KBM-7 (cell line): ENCODE measurements around the gene CYP4F11.
"Not testable (repeated sequence)": the region's sequence is repeated elsewhere in the genome, so short reads cannot be mapped to it uniquely, and the experiment has no call there.

Experiments
- DNase-seq: peaks from one replicate; pipeline ENCODE4 v3.0.0-alpha.2; 2015
- in situ Hi-C: fragments of 300-500 bp; cut with MboI; formaldehyde crosslinking; loops from 2 replicates; pipeline ENCODE4 v1.14.3; 2020; ENCODE audit warnings: low sequenced_read_pairs, low pct_unique_long_range_greater_than_20kb, mixed read lengths

CYP4F11 gene, protein sequence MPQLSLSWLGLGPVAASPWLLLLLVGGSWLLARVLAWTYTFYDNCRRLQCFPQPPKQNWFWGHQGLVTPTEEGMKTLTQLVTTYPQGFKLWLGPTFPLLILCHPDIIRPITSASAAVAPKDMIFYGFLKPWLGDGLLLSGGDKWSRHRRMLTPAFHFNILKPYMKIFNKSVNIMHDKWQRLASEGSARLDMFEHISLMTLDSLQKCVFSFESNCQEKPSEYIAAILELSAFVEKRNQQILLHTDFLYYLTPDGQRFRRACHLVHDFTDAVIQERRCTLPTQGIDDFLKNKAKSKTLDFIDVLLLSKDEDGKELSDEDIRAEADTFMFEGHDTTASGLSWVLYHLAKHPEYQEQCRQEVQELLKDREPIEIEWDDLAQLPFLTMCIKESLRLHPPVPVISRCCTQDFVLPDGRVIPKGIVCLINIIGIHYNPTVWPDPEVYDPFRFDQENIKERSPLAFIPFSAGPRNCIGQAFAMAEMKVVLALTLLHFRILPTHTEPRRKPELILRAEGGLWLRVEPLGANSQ

DNA sequence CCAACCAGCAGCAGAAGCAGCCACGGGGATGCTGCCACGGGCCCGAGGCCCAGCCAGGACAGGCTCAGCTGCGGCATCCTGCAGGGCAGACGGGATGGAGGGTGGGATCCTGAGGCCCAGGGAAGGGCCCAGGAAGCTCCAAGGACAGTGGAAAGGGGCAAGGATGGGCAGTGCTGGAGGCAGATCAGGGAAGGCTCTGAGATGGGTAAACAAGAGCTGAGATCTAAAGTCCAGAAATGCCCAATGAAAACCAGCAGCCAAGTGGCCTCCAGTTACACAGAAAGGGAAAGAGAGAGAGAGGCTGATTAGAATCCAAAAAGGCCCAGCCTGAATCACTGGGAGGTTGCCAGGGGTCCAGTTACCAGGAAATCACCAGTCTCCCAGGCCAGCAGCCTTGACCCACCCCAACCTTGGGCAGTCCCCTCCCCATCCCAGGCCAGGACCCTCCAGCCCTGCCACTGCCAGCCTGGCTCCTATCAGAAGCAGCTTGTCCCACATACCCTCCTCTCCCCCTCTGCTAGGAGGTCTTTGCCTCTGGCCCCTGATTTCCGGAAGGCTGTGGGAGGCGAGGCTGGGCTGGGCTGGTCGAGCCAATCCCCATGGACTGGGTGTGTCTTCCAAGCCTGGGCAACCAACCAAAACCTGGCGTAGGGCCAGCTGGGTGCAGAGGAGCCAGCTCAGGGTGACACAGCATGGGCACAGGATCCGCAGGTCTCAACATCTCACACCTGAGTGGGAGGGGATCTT is at the start of gene CYP4F11:
CYP4F11 (minus strand) TSS at position 198 of the 747 bp plus-strand sequence; CDS start at position 77, 121 bp downstream.
- in situ Hi-C loops = no loop called here
- peak; percentile 40 for DNase-seq

DNA sequence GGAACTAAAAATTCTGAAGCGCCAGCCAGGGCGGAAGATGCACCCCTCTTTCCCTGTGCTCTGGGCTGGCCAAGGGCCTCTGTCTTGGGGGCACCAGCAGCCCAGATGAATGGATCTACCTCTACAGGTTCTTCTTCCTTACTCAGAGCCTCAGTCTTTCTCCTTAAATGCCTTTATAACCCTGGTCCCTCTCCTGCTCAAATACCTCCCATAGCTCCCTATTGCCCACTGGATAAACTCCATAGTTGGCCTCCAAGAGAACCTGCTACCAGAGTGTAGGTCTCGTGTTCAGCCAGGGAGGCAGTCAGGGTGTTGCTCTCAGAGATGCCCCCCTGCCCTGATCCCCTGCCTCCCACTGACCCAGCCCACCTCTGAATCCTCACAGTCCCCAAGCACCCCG is 45.0 kb upstream of the CYP4F11 start:
- in situ Hi-C loops = no loop called here
- DNase-seq = no peak

DNA sequence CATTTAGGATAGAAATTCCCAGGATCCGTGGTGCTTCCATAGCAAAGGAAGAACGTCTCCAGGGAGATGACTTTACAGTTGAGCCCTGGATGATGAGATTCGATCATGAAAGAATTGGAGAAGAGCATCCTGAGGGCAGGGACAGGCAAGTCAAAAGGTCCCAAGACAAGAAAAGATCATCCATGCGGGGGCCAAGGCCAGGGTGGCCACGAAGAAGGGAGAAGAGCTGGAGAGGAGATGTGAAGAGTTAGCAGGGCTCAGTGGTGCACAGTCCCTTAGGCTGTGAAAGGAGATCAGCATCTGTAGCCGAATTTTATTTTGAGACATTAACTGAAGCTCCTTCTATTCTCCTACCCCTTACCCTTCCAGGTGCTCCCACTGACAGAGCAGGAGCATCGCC is 43.4 kb upstream of the CYP4F11 start:
- in situ Hi-C loops = no loop called here
- DNase-seq = no peak

DNA sequence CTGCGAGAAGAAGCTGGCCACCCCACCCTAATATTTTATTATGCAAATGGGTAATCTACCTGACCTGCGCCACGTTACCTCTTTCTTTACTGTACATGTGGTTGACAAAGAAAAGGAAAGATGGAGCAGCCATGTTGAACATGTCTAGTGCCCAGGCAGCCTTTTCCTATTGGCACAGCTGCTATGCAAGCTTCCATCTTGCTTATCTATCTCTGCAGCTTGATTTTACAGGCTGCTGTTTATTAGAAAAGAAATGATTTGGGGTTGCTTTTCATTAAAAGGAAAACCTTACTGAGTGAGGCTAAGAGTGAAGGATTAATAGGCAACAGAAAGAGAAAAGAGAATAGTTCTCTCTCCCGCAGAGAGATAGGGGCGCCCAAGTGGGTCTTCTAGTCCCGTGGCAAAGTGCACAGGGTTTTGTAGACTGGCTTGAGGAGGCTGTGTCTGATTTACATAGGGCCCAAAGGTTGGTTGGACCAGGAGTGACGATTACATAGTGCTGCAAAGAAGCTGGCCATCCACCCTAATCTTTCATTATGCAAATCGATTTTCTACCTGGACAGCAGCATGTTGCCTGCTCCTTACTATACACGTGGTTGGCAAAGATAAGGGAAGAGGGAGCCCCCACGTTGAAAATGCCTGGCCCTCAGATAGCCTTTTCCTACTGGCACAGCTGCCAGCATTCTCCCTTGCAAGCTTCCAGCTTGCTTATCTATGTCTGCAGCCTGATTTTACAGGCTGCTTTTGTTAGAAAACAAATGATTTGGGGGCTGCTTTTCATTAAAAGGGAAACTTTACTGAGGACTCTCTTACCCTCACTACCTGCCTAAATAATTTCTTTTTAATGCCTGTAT is 42.7 kb upstream of the CYP4F11 start:
- in situ Hi-C loops = no loop called here
- DNase-seq = no peak

DNA sequence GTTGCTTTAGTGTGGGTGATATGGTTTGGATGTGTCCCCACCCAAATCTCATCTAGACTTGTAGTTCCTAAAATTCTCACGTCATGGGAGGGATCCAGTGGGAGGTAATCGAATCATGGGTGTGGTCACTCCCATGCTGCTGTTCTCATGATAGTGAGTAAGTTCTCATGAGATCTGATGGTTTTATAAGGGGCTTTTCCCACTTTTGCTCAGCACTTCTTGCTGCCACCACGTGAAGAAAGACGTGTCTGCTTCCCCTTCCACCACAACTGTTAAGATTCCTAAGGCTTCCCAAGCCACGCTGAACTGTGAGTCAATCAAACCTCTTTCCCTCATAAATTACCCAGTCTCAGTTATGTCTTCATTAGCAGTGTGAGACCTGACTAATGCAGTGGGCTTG is 40.5 kb upstream of the CYP4F11 start:
- in situ Hi-C loops = no loop called here
- no peak for DNase-seq

DNA sequence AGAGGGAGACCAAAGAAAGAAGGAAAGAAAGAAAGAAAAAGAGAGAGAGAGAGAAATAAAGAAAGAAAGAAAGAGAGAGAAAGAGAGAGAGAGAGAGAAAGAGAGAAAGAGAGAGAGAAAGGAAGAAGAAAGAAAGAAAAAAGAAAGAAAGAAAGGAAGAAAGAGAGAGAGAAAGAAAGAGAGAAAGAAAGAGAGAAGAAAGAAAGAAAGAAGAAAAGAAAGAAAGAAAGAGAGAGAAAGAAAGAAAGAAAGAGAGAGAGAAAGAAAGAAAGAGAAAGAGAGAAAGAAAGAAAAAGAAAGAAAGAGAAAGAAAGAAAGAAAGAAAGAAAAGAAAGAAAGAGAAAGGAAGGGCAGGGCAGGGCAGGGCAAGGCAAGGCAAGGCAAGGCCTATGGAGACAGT is 37.7 kb upstream of the CYP4F11 start:
- DNase-seq, in situ Hi-C loops: not testable (repeated sequence)

DNA sequence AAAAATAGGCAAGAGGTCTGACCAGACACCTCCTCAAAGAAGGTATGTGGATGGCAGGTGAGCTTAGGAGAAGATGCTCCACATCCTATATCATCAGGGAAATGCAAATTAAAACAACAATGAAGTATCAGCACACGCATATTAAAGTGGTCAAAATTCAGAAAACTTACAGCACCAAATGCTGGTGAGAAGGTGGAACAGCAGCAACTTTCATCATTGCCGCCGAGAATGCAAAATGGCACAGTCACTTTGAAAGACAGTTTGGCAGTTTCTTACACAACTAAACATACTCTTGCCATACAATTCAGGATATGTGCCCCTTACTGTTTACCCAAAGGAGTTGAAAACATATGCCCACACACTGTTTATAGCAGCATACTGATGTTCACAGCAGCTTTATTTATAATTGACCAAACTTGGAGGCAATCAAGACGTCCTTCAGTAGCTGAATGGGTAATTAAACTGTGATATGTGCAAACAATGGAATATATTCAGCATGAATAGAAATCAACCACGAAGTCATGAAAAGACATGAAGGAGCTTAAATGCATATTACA is 37.0 kb upstream of the CYP4F11 start:
- no peak for DNase-seq
- in situ Hi-C loops = no loop called here

DNA sequence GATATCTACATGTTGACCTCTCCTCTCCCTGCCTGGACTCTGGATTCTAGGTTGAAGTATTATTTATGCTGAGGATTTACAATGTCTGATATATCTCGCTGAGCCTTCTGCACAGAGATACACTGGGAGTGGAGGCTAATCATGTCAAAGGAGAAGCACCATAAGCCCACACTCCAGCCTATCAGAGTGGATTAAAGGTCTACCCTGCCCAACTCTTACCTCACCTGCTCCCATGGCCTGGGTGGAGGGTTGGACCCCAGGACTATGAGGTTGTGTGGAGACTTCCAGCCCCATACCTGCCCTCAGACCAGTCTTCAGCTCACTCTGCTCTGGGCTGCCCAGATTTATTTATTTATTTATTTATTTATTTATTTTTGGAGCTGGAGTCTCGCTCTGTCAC is 29.9 kb upstream of the CYP4F11 start:
- in situ Hi-C loops = no loop called here

DNA sequence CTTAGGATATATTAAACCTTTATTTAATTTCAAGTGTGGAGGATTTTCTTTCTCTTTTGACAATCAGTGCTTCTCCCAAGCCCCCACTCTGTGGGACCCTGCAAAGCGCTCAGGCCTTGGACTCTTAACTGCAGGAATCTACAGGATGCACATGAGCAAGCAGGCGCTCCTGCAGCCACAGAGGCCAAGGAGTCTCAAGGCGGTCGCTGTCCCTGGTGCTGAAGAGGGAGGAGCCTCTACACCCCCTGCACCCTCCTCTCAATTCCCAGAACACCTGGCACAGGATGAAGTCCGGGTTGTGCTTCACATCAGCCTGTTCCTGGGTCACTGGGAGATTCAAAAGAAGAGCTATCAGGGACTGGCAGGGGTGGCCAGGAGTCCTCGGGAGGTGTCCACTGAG is 28.0 kb upstream of the CYP4F11 start:
- DNase-seq = no peak
- in situ Hi-C loops = no loop called here

More for the DNA sequence above, 29.9 kb upstream of the CYP4F11 start:
- no peak for DNase-seq

DNA sequence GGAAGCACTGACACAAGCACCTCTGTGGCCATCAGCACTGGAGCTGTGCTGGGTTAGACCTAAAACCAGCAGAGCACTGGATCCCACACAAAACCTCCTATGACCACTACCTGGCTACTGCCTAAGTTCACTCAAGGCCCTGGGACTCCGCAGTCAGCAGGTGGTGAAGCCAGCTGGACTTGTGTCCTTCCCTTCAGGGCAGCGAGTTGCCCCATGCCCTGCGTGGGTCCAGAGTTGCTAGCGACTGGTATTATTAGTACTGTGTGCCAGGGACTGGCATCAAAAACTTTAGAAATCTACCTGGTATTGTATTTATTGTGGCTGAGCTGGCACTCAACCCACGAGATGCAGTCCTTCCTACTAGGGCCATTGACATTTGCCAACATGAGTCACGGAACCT is 20.5 kb upstream of the CYP4F11 start:
- in situ Hi-C loops = no loop called here
- DNase-seq = no peak

DNA sequence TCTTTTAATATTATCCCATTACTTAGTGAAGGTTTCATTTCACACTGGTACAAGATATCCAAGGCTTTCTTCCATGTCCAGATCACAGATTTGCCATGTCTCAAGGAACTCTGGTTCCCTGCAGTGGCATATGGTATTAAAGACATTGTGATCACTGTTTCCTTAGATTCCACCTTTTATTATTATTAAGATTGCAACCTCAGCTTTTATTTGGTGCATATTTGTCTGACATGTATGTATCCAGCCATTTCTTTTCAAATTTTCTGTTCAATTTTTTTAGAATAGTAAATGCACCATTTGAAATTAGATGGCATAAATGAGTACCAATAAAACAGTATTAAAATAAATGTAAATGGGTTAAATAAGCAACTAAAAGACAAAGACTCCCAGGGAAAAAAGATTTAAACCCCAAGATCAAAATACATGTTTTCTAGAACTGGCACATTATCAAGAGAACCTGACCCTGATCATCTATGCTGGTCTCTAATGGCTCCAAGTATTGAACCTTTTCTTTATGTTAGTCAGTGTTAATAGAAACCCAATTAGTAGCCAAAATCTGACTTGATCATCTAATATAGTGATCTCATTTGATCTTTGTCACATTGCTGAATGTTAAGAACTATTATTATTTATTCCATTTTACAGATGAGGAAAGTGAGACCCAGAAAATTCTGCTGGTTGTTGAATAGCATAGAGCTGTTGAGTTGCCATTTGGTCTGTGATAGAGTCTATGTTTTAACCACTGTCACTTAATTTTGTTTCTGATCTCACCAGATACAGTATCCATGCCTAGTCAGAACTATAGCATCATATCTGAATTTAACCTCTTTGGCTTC is 14.1 kb upstream of the CYP4F11 start, which contains the start of gene OR10H4:
OR10H4 (plus strand) TSS at position 786 of the 836 bp plus-strand sequence; CDS start at position 786, 0 bp downstream.
- in situ Hi-C loops = no loop called here
- DNase-seq = no peak

DNA sequence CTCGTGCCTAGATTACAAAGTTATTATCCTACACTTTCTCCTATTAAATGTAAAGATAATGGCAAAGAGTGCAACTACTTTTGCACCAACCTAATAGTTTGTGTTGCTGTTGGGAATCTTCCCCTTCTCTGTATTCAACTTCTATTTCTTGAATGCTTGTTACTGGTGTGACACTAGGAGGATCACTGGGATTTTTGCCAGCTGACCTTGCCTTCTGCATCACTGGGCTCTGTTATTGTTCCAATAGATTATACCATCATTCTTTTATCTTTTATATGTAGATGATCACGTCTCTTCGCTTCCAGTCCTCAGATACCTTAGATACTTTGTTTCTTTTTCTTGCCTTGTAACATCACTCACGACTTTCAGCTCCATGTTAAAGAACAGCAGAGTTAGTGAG is 11.0 kb upstream of the CYP4F11 start:
- in situ Hi-C loops = no loop called here
- no peak for DNase-seq

DNA sequence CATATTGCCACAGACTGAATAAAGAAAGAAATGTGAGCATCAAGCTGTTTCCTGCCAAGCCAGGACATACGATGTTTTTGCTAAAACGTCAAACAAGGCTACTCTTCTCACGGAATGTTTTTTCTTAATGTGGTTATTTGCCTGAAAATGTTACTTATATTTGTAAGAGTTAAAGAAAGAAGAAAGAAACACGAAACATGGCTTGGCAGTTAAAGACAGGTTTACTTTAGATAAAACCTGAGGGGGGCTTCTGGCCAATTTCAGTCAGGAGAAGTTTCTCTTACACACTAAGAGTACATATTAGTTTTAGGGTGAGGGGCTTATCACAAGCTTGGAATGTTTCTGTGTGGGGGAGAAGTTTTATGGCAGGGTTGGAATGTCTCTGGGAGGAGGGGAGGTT is 10.1 kb upstream of the CYP4F11 start:
- in situ Hi-C loops = no loop called here
- no peak for DNase-seq

DNA sequence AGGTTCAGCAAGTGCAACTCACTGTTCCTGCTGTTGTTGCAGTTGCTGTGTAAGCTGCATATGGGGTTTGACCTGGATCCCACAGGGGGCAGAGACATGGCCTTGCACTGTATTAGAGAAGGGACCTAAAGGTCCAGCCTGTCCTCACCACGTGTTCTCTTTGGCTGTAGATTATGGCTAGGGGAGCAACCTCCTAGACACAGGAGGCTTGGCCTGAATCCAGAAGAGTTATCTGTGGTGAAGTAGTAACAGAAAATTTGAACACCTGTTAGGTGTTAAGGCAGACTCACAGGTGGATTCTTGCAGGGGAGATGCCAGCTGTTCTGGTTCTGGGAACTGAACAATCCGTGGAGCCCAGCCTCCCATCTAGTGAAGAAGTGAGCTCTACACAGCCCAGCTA is 3.4 kb upstream of the CYP4F11 start:
- DNase-seq = no peak
- in situ Hi-C loops = no loop called here

DNA sequence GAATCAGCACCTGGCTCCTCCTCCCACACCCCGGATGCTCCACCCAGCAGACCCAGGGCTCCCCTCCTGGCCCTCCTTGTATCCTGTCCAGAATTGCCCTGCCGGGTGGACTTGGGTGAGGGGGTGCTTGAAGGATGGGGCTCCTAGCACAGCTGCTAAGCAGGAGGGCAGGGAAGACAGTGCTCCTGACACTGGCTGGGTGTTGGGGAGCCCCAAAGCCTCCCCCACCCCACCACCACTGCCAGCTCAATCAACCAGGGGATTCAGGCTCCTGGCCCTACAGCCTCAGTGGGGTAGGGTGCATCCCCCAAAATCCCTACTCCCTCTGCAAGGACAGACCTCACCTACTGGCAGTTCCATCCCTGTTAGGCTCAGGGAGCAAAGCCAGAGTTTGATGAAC is 2.6 kb upstream of the CYP4F11 start:
- in situ Hi-C loops = no loop called here

DNA sequence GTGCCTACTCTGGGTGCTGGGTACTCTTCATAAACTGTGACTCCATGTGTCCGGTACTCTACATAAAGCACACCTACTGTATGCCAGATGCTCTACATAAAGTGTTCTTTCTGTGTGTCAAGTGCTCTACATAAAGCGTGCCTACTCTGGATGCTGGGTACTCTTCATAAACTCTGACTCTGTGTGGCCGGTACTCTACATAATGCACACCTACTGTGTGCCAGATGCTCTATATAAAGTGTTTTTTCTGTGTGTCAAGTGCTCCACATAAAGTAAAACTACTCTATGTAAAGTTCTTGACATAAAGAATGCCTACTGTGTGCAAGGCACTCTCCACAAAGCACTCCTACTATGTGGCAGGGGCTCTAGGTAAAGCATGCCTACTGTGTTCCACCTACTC is 1.8 kb upstream of the CYP4F11 start:
- DNase-seq = no peak
- in situ Hi-C loops = no loop called here

More for the DNA sequence above, 2.6 kb upstream of the CYP4F11 start:
- no peak for DNase-seq

DNA sequence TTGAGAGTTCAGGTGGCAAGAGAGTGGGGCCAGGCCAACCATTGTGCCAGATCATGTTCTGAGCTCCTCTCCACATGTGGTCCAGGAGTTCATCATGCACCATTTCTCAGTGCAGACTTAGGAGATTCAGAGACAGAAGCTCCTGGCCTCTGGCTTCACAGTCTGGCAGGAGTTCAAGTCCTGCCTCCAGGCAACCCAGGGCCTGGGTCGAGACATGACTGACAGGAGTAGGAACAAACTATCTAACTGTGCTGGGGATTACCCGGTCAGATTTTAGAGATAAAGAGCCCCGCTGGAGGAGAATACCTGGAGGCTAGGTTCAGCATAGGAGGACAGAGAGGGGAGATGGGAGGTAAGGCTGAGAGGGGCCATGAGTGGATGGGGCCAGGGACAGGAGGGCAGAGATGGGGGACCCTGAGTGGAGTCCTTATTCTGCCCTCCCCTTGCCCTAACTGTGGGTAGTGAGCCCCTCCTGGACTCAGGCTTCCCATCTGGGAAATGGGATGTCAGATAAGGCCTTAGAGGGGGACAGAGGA is 906 bp upstream of the CYP4F11 start:
- peak; percentile 11 for DNase-seq
- in situ Hi-C loops = no loop called here

DNA sequence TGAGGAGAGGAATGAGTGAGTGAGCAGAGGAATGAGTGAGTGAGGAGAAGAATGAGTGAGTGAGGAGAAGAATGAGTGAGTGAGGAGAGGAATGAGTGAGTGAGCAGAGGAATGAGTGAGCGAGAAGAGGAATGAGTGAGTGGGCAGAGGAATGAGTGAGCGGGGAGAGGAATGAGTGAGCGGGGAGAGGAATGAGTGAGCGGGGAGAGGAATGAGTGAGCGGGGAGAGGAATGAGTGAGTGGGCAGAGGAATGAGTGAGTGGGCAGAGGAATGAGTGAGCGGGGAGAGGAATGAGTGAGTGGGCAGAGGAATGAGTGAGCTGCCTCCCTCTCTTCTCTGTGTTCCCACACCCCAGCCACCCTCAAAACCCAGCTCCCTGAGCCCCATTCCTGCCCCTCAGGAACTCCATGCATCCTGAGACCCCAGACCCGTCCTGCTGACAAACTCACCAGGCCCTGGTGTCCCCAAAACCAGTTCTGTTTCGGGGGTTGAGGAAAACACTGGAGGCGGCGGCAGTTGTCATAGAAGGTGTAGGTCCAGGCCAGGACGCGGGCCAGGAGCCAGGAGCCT is 483 bp downstream of the CYP4F11 start:
- in situ Hi-C loops, DNase-seq: not testable (repeated sequence)
